H1 (cell line): ENCODE data around the gene TTC9. TPM values are rescaled to one million over a fixed set of nuclear protein-coding genes. Genes with fewer than 3 reads are reported as not detected.

Experiments used
- CTCF ChIA-PET: fragments of 300-600 bp; sonication (Branson Sonifier 250); formaldehyde crosslinking; loops from one replicate; lab custom pipeline; 2021; ENCODE audit not compliant: partially characterized antibody; lab: Charles Lee
- POLR2A ChIA-PET: fragments of 300-600 bp; sonication (Branson Sonifier 250); formaldehyde crosslinking; loops from one replicate; lab custom pipeline; 2021; ENCODE audit warnings: inconsistent platforms; ENCODE audit not compliant: partially characterized antibody; lab: Charles Lee
- DNase-seq, 2 experiments: peaks; one replicate each; pipeline versions ENCODE4 v3.0.0 to v3.0.0-alpha.2; 2010 to 2022; ENCODE audit warnings: low spot score in 2 of 2, low read depth in 1 of 2, mixed read lengths in 1 of 2
- FAIRE-seq: peaks from 2 replicates; lab custom pipeline; 2011; peaks lifted over from hg19 to GRCh38; lab: Jason Lieb, UNC
- H2AFZ ChIP-seq: 2 replicates; pipeline ENCODE4 v1.8.1; 2012; ENCODE audit warnings: low read length, inconsistent platforms
- H2AK5ac ChIP-seq: 2 replicates; pipeline ENCODE4 v1.6.1; 2013; ENCODE audit warnings: low read depth, low read length
- H2BK120ac ChIP-seq: replicated peaks from 2 replicates; pipeline ENCODE3; 2013; ENCODE audit warnings: low read depth, low read length, inconsistent platforms
- H2BK12ac ChIP-seq: 2 replicates; pipeline ENCODE4 v1.6.1; 2013; ENCODE audit warnings: low read depth, low read length
- H2BK15ac ChIP-seq: 2 replicates; pipeline ENCODE4 v1.6.1; 2013; ENCODE audit warnings: low read length
- H2BK20ac ChIP-seq: 2 replicates; pipeline ENCODE4 v1.6.1; 2013; ENCODE audit warnings: low read length
- H2BK5ac ChIP-seq: 2 replicates; pipeline ENCODE4 v1.6.1; 2013; ENCODE audit warnings: low read depth, low read length
- H3K14ac ChIP-seq: 2 replicates; pipeline ENCODE4 v1.6.1; 2013; ENCODE audit warnings: inconsistent platforms; ENCODE audit not compliant: insufficient read length
- H3K18ac ChIP-seq: 2 replicates; pipeline ENCODE4 v1.6.1; 2013; ENCODE audit warnings: low read length; ENCODE audit errors: extremely low read depth
- H3K23ac ChIP-seq: 2 replicates; pipeline ENCODE4 v1.6.1; 2013; ENCODE audit warnings: inconsistent platforms; ENCODE audit not compliant: insufficient read length
- H3K23me2 ChIP-seq: 2 replicates; pipeline ENCODE4 v1.6.1; 2013; ENCODE audit warnings: low read depth, low read length
- H3K27ac ChIP-seq: 2 replicates; pipeline ENCODE4 v1.6.1; 2011; ENCODE audit warnings: low read depth, low read length, inconsistent platforms
- H3K27me3 ChIP-seq, 4 experiments: replicated peaks in 1 of 4; 1 replicate in 1 of 4; 2 replicates in 3 of 4; pipeline versions ENCODE4 v1.6.1 to v1.8.1; 2011 to 2013; ENCODE audit warnings: low read length in 3 of 4, mild to moderate bottlenecking in 3 of 4, inconsistent platforms in 2 of 4, mixed read lengths in 2 of 4, moderate library complexity in 1 of 4; ENCODE audit not compliant: control insufficient read depth in 3 of 4, insufficient read depth in 3 of 4; ENCODE audit errors: extremely low read depth in 1 of 4
- H3K36me3 ChIP-seq, 4 experiments: 2 replicates each; pipeline versions ENCODE4 v1.6.1 to v1.8.1; 2011 to 2013; ENCODE audit warnings: mild to moderate bottlenecking in 4 of 4, low read length in 3 of 4, moderate library complexity in 2 of 4, control low read depth in 1 of 4, inconsistent platforms in 1 of 4; ENCODE audit not compliant: insufficient read depth in 4 of 4, control insufficient read depth in 2 of 4
- H3K4ac ChIP-seq: replicated peaks from 2 replicates; pipeline ENCODE3; 2013; ENCODE audit warnings: low read length, low read depth, mixed read lengths, inconsistent platforms; ENCODE audit not compliant: insufficient read length
- H3K4me1 ChIP-seq, 4 experiments: replicated peaks in 1 of 4; 1 replicate in 1 of 4; 2 replicates in 3 of 4; pipeline versions ENCODE4 v1.6.1 to v1.8.1; 2011 to 2013; ENCODE audit warnings: low read length in 3 of 4, inconsistent platforms in 2 of 4, mixed read lengths in 1 of 4; ENCODE audit not compliant: insufficient read depth in 4 of 4, control insufficient read depth in 3 of 4
- H3K4me2 ChIP-seq, 2 experiments: 2 replicates each; pipeline versions ENCODE4 v1.6.1 to v1.8.1; 2011 to 2013; ENCODE audit warnings: low read depth in 2 of 2, low read length in 2 of 2, control low read depth in 1 of 2, inconsistent platforms in 1 of 2, mild to moderate bottlenecking in 1 of 2; ENCODE audit not compliant: insufficient read depth in 1 of 2
- H3K4me3 ChIP-seq, 4 experiments: fragments of 200-600, 300-600 bp in 1 of 4; sonication (generic), shearing (Covaris generic), sonication (Bioruptor Twin) in 1 of 4; 2 replicates each; pipeline versions ENCODE4 v1.5.1 to v1.8.1; 2011 to 2016; ENCODE audit warnings: low read length in 4 of 4, low read depth in 3 of 4, control low read depth in 2 of 4, inconsistent platforms in 2 of 4, mild to moderate bottlenecking in 2 of 4, mixed read lengths in 1 of 4, moderate library complexity in 1 of 4; ENCODE audit not compliant: insufficient read depth in 2 of 4; ENCODE audit errors: extremely low read depth in 1 of 4
- H3K56ac ChIP-seq: replicated peaks from 2 replicates; pipeline ENCODE3; 2013; ENCODE audit warnings: low read depth, mild to moderate bottlenecking, mixed read lengths, low read length, inconsistent platforms; ENCODE audit not compliant: insufficient read length
- H3K79me1 ChIP-seq: 2 replicates; pipeline ENCODE4 v1.6.1; 2013; ENCODE audit warnings: low read depth, low read length, control low read depth
- H3K79me2 ChIP-seq, 2 experiments: 2 replicates each; pipeline versions ENCODE4 v1.6.1 to v1.8.1; 2012 to 2013; ENCODE audit warnings: low read length in 2 of 2, mild to moderate bottlenecking in 2 of 2, inconsistent platforms in 1 of 2; ENCODE audit not compliant: insufficient read depth in 2 of 2, control insufficient read depth in 1 of 2
- H3K9ac ChIP-seq, 4 experiments: replicated peaks in 1 of 4; 1 replicate in 1 of 4; 2 replicates in 3 of 4; pipeline versions ENCODE4 v1.6.1 to v1.8.1; 2011 to 2013; ENCODE audit warnings: low read depth in 3 of 4, low read length in 3 of 4, control low read depth in 2 of 4, mild to moderate bottlenecking in 2 of 4, moderate library complexity in 2 of 4, inconsistent platforms in 1 of 4; ENCODE audit errors: extremely low read depth in 1 of 4
- H3K9me3 ChIP-seq, 2 experiments: 2 replicates each; pipeline versions ENCODE4 v1.6.1 to v1.8.1; 2012 to 2013; ENCODE audit warnings: mild to moderate bottlenecking in 2 of 2, moderate library complexity in 2 of 2, control low read depth in 1 of 2, inconsistent platforms in 1 of 2, low read depth in 1 of 2, low read length in 1 of 2, mixed read lengths in 1 of 2; ENCODE audit not compliant: insufficient read depth in 2 of 2
- H4K20me1 ChIP-seq, 2 experiments: replicated peaks in 1 of 2; 2 replicates each; pipeline versions ENCODE3 to v1.8.1; 2011 to 2013; ENCODE audit warnings: inconsistent platforms in 2 of 2, low read length in 2 of 2, mild to moderate bottlenecking in 1 of 2; ENCODE audit not compliant: insufficient read depth in 2 of 2, control insufficient read depth in 1 of 2
- H4K5ac ChIP-seq: 2 replicates; pipeline ENCODE4 v1.6.1; 2013; ENCODE audit warnings: low read length, low read depth, mixed read lengths, inconsistent platforms; ENCODE audit not compliant: insufficient read length
- H4K8ac ChIP-seq: 2 replicates; pipeline ENCODE4 v1.8.0; 2013; ENCODE audit warnings: mild to moderate bottlenecking, moderate library complexity, low read length, inconsistent platforms; ENCODE audit not compliant: insufficient read depth; ENCODE audit errors: extremely low read depth
- H4K91ac ChIP-seq: replicated peaks from 2 replicates; pipeline ENCODE3; 2013; ENCODE audit warnings: low read length, mixed read lengths, inconsistent platforms; ENCODE audit not compliant: insufficient read length
- CEBPB ChIP-seq: IDR thresholded peaks from 2 replicates; pipeline ENCODE4 v1.6.1; 2012; ENCODE audit warnings: low read depth, low read length
- JUN ChIP-seq: IDR thresholded peaks from 2 replicates; pipeline ENCODE4 v1.6.1; 2011; ENCODE audit warnings: low read depth, mild to moderate bottlenecking, improper control_type of control experiment, low read length
- POLR2AphosphoS5 ChIP-seq: IDR thresholded peaks from 2 replicates; pipeline ENCODE4 v1.6.1; 2011; ENCODE audit warnings: low read depth, low read length
- RAD21 ChIP-seq, 2 experiments: IDR thresholded peaks in 1 of 2; conservative IDR thresholded peaks in 1 of 2; 2 replicates each; pipeline ENCODE4 v1.6.1; 2011; ENCODE audit warnings: low read depth in 2 of 2, low read length in 2 of 2, improper control_type of control experiment in 1 of 2, inconsistent platforms in 1 of 2, mild to moderate bottlenecking in 1 of 2, moderate library complexity in 1 of 2
- WGBS, 2 experiments: shearing (Covaris generic) in 1 of 2; methylation state at CpG; one replicate each; pipeline versions ENCODE4 v1.1.6 to v1.1.7; 2013 to 2015; ENCODE audit warnings: low lambda C conversion rate in 2 of 2, mixed read lengths in 2 of 2, inconsistent platforms in 1 of 2, low coverage in 1 of 2, missing lambda C conversion rate in 1 of 2; ENCODE audit not compliant: insufficient replicate concordance in 2 of 2, insufficient coverage in 1 of 2, insufficient read length in 1 of 2; ENCODE audit errors: extremely low coverage in 1 of 2, missing lambda C conversion rate in 1 of 2; 5-methylcytosine and 5-hydroxymethylcytosine counted together
- polyA plus RNA-seq, 7 experiments: library from polyadenylated mRNA; depleted of rRNA in 3 of 7; stranded (reverse) in 5 of 7; unstranded in 2 of 7; fragments of >200 nt in 5 of 7; fragments of 200-250 nt in 2 of 7; gene quantifications; 1 replicate in 5 of 7; 2 replicates in 1 of 7; 4 replicates in 1 of 7; pipeline versions ENCODE4 v1.2.1 to v1.2.3, GENCODE V29; 2011 to 2013; ENCODE audit warnings: missing spikeins in 2 of 7, mixed read lengths in 2 of 7
- total RNA-seq: library from RNA; stranded (reverse); fragmentation: NEBNext Ultra II Directional; extraction: Animal tissue kit (Norgen Biotek cat#: 25700); gene quantifications from 2 replicates; pipeline ENCODE4 v1.2.1, GENCODE V29; 2021

The TTC9 gene
- total and polyA plus RNA-seq, 2 of the 8 experiments (the other 6 are each of a cell fraction or from before 2014, with no cell fraction given) = 21.0 to 29.5 TPM

GRCh38 chr14:70660967-70661893 lies 19.5 kb downstream of the TTC9 start:
- no peak for FAIRE-seq
- peak overlapping the region; percentile 54 for H2BK5ac ChIP-seq
- CTCF ChIA-PET = interaction anchor here (0.6 to 1.8 kb wide), 5 partner anchors 13 to 108 kb away, joined by 3 to 6 read pairs (median 4); no protein-coding TSS in a partner anchor

More at GRCh38 chr14:70660967-70661893, 19.5 kb downstream of the TTC9 start:
- Histone ChIP-seq H3K4me1 (peaks cover 13 to 33% (median 27%) of the 10 kb centered on the region in 4 experiments), H3K14ac (no peak overlapping the region), H2BK20ac (peak overlapping the region; percentile 29), H4K5ac (no peak overlapping the region), H3K79me1 (peaks cover 19% of the 10 kb centered on the region; the same call in 1 of the 2 replicates), H3K4me2 (0 out of 4 replicates have a peak overlapping the region, but pooled peaks of 1 of the 2 experiments have one; percentile 11), H3K56ac (no peak overlapping the region), H4K91ac (no peak overlapping the region), H3K27me3 (no peaks in the 10 kb centered on the region), H4K8ac (no peak overlapping the region), H2BK120ac (no peak overlapping the region), H3K4me3 (no peak overlapping the region), H2BK12ac (no peak overlapping the region; the same call in 1 of the 2 replicates), H3K79me2 (peaks cover 0 to 98% of the 10 kb centered on the region in 2 experiments; a peak in 3 of 4 replicates), H3K18ac (peak overlapping the region; percentile 55), H2AK5ac (no peak overlapping the region), H2BK15ac (no peak overlapping the region), H3K27ac (no peak overlapping the region; the same call in 1 of the 2 replicates), H2AFZ (no peak overlapping the region), H3K23me2 (peaks cover 2% of the 10 kb centered on the region; the same call in 1 of the 2 replicates), H3K36me3 (peaks cover 0 to 6% (median 5%) of the 10 kb centered on the region in 4 experiments; a peak in 4 of 8 replicates), H3K9me3 (no peaks in the 10 kb centered on the region), H4K20me1 (peaks cover 0 to 13% of the 10 kb centered on the region in 2 experiments), H3K23ac (no peak overlapping the region), H3K4ac (no peak overlapping the region), H3K9ac (no peak overlapping the region)
- no peak for DNase-seq
- TF ChIP-seq JUN (no peak), CEBPB (peak; percentile 77; the same call in 1 of the 2 replicates), POLR2AphosphoS5 (no peak), RAD21 (IDR thresholded peaks at IDR 0.05 in 1 of 2, conservative IDR thresholded peaks at IDR 0.05 in 1 of 2; ENCODE audit: low read depth in 2 of 2, low read length in 2 of 2) (0 out of 4 replicates have a peak, but pooled peaks of 1 of the 2 experiments have one; percentile 7)
- POLR2A ChIA-PET = interaction anchor here (1.1 to 10.6 kb wide), 5 partner anchors 12 to 42 kb away, joined by 3 to 116 read pairs (median 3); partner anchors contain the start of gene TTC9
- WGBS, 2 experiments = 68% methylated on average over 13 of the region's 13 CpGs; no CpG with 5 or more reads in 1 of the 2 experiments
